ENCODE data around the gene ZNF738.

Gene ZNF738

GRCh38 chr19:21423057-21424041 is 64.5 kb downstream of the ZNF738 start:
- DNase-seq (ENCODE audit: low spot score) = no peak
